22Rv1 (cell line): ENCODE results near the gene BLOC1S5.

Experiments used
- ZFX ChIP-seq: fragments of 450-650 bp; IDR thresholded peaks from 2 replicates; pipeline ENCODE4 v1.6.1; 2017; ENCODE audit warnings: antibody characterized with exemption, borderline replicate concordance
- TF ChIP-seq, protein P1 (sequence below): fragments of 450-650 bp; IDR thresholded peaks from 2 replicates; pipeline ENCODE4 v1.5.1; 2017; ENCODE audit warnings: mild to moderate bottlenecking

DNA sequence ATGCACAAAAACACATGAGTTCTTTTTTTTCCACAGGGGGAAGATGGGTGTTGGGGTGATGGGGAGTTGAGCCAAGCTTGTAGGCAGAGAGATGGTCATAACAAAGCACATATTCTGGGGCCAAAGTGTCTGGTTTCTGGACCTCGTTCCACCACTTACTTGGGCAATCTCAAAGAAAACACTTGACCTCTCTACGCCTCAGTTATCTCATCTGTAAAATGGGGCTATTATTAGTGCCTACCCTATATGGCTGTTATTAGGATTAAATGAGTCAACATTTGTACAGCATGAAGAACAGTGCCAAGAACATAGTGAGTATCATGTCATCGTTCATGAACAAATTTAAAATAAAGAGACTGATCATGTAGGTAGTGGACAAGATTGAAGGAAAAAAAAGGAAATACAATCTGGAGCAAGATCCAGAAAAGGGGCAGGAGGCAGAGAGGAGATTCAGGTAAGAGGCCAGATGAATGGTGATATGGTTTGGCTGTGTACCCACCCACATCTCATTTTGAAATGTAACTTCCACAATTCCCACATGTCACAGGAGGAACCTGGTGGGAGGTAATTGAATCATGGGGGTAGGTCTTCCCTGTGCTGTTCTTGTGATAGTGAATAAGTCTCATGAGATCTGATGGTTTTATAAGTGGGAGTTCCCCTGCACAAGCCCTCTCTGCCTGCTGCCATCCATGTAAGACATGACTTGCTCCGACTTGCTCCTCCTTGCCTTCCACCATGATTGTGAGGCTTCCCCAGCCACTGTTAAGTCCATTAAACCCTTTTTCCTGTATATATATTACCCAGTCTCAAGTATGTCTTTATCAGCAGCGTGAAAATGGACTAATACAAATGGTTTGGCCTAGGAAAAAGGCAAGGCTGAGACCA is 23.9 kb upstream of the BLOC1S5 start:
- TF ChIP-seq, protein P1, sequence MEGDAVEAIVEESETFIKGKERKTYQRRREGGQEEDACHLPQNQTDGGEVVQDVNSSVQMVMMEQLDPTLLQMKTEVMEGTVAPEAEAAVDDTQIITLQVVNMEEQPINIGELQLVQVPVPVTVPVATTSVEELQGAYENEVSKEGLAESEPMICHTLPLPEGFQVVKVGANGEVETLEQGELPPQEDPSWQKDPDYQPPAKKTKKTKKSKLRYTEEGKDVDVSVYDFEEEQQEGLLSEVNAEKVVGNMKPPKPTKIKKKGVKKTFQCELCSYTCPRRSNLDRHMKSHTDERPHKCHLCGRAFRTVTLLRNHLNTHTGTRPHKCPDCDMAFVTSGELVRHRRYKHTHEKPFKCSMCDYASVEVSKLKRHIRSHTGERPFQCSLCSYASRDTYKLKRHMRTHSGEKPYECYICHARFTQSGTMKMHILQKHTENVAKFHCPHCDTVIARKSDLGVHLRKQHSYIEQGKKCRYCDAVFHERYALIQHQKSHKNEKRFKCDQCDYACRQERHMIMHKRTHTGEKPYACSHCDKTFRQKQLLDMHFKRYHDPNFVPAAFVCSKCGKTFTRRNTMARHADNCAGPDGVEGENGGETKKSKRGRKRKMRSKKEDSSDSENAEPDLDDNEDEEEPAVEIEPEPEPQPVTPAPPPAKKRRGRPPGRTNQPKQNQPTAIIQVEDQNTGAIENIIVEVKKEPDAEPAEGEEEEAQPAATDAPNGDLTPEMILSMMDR = no peak
- no peak for TF ChIP-seq ZFX
